A673 (cell line): ENCODE data around the gene GAMT.

Source experiments
- CTCF ChIP-seq: fragments of 300-800, 200-600 bp; sonication (generic); conservative IDR thresholded peaks from 2 replicates; pipeline ENCODE4 v1.5.1; 2017; ENCODE audit warnings: low read depth, mild to moderate bottlenecking, antibody characterized with exemption, low read length, moderate library complexity, mixed read lengths
- EZH2 ChIP-seq: fragments of 200-600 bp; sonication (generic); IDR thresholded peaks from 2 replicates; pipeline ENCODE4 v1.6.1; 2017; ENCODE audit warnings: borderline replicate concordance, low read depth, mild to moderate bottlenecking, mixed read lengths, antibody characterized with exemption, low read length; ENCODE audit not compliant: poor library complexity, severe bottlenecking

- TF ChIP-seq CTCF (no peak), EZH2 (no peak)
These were observed 33.3 kb upstream of the GAMT start for GRCh38 chr19:1434577-1435060.
